VCaP (cell line): ENCODE data around the gene FLVCR2.

Experiments
- H3K27ac ChIP-seq: fragments of 450-650 bp; 2 replicates; pipeline ENCODE4 v1.5.1; 2017
- TF ChIP-seq, protein P1 (sequence below): fragments of 450-650 bp; conservative IDR thresholded peaks from 2 replicates; pipeline ENCODE4 v1.5.1; 2017; ENCODE audit warnings: mild to moderate bottlenecking, moderate library complexity

Gene FLVCR2

GRCh38 chr14:75547552-75548250 is 30.7 kb upstream of the FLVCR2 start:
- H3K27ac ChIP-seq, result no peak overlapping the region
- TF ChIP-seq, protein P1, sequence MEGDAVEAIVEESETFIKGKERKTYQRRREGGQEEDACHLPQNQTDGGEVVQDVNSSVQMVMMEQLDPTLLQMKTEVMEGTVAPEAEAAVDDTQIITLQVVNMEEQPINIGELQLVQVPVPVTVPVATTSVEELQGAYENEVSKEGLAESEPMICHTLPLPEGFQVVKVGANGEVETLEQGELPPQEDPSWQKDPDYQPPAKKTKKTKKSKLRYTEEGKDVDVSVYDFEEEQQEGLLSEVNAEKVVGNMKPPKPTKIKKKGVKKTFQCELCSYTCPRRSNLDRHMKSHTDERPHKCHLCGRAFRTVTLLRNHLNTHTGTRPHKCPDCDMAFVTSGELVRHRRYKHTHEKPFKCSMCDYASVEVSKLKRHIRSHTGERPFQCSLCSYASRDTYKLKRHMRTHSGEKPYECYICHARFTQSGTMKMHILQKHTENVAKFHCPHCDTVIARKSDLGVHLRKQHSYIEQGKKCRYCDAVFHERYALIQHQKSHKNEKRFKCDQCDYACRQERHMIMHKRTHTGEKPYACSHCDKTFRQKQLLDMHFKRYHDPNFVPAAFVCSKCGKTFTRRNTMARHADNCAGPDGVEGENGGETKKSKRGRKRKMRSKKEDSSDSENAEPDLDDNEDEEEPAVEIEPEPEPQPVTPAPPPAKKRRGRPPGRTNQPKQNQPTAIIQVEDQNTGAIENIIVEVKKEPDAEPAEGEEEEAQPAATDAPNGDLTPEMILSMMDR, result no peak

DNA sequence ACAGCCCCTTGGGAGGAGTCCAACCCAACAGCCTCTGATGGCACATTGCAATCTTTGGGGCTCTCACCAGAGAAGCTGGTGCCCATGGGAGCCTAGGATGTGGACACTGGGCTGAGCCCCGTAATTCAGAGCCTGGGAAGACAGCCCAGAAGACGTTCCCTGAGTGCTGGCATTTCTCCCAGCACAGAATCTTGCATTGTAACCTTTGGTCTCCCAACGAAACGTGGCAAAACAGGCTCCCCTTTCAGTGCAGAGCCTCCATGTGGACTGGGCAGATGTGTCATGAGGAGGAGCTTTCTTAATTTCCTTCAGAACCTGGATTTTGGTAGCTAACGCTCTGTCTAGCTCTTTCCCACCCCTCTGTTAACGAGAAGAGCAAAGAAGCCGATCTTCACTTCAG is 29.9 kb upstream of the FLVCR2 start:
- TF ChIP-seq, protein P1, result no peak
- no peak overlapping the region for H3K27ac ChIP-seq

- TF ChIP-seq, protein P1, result no peak
- no peak overlapping the region for H3K27ac ChIP-seq
Observed at GRCh38 chr14:75549169-75549568, 29.3 kb upstream of the FLVCR2 start.

GRCh38 chr14:75551021-75551420 is 27.4 kb upstream of the FLVCR2 start:
- no peak overlapping the region for H3K27ac ChIP-seq
- TF ChIP-seq, protein P1, result no peak

DNA sequence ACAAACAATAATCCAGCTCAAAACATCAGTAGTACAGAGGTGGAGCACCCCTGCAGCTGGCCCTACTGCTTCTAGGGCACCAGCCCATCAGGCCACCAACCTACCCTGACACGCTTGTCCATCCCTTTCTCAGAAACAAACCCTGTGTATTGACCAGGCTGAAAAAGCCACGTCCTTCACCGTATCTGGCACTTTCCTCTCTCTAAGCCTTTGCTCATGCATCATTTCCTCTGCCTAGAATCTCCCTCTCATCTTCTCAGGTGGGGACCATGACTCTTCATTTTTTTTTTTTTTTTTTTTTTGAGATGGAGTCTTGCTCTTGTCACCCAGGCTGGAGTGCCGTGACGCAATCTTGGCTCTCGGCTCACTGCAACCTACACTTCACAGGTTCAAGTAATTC is 25.3 kb upstream of the FLVCR2 start:
- H3K27ac ChIP-seq, result no peak overlapping the region
- TF ChIP-seq, protein P1, result no peak

- H3K27ac ChIP-seq, result no peak overlapping the region
- TF ChIP-seq, protein P1, result no peak
Observed at GRCh38 chr14:75553761-75554364, 24.6 kb upstream of the FLVCR2 start.

DNA sequence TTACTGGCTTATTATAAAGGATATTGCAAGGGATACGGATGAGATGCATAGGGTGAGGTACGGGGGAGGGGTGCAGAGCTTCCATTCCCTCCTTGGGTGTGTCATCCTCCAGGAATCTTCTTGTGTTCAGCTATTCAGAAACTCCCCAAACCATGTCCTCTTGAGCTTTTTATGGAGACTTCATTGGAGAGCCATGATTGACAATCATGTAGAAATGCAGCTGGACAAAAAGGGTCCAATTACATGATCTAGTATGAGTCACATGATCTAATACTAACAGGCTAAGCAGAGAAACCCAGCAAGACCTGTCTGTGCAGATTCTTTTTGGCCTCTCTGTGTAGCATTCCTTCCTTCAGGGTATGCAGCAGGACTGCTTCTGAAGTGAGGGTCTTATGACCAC is 23.9 kb upstream of the FLVCR2 start:
- TF ChIP-seq, protein P1, result no peak
- H3K27ac ChIP-seq, result no peak overlapping the region
